Loucy (cell line): ENCODE results near the gene WDR11.

Experiments used
- H2AFZ ChIP-seq: fragments of 200-600 bp; sonication (generic); 2 replicates; pipeline ENCODE4 v1.6.0; 2016; ENCODE audit warnings: antibody characterized with exemption, mild to moderate bottlenecking, low read length, moderate library complexity
- H3F3A ChIP-seq: fragments of 200-600 bp; 2 replicates; pipeline ENCODE4 v1.6.0; 2016; ENCODE audit warnings: antibody characterized with exemption, low read depth, mild to moderate bottlenecking
- H3K27me3 ChIP-seq: fragments of 200-600 bp; sonication (generic); 2 replicates; pipeline ENCODE4 v1.6.1; 2014; ENCODE audit warnings: low read length, mild to moderate bottlenecking; ENCODE audit not compliant: insufficient read depth, poor library complexity, severe bottlenecking
- H3K36me3 ChIP-seq: fragments of 200-600 bp; sonication (generic); 2 replicates; pipeline ENCODE4 v1.6.1; 2016; ENCODE audit warnings: low read length; ENCODE audit not compliant: insufficient read depth
- H3K4me1 ChIP-seq: fragments of 200-600 bp; sonication (generic); 2 replicates; pipeline ENCODE4 v1.5.1; 2014; ENCODE audit warnings: low read length, mild to moderate bottlenecking; ENCODE audit not compliant: insufficient read depth, poor library complexity, severe bottlenecking
- H3K4me2 ChIP-seq: fragments of 200-600 bp; sonication (generic); 2 replicates; pipeline ENCODE4 v1.6.0; 2014; ENCODE audit warnings: antibody characterized with exemption, low read length, low read depth, mild to moderate bottlenecking; ENCODE audit not compliant: poor library complexity, severe bottlenecking
- H3K4me3 ChIP-seq: fragments of 200-600 bp; sonication (generic); 2 replicates; pipeline ENCODE4 v1.5.1; 2014; ENCODE audit warnings: low read length, mild to moderate bottlenecking, mixed read lengths; ENCODE audit not compliant: poor library complexity, severe bottlenecking
- H3K79me2 ChIP-seq: fragments of 200-600 bp; sonication (generic); 2 replicates; pipeline ENCODE4 v1.6.1; 2014; ENCODE audit warnings: low read length; ENCODE audit not compliant: insufficient read depth
- H3K9ac ChIP-seq: fragments of 200-600 bp; sonication (generic); 2 replicates; pipeline ENCODE4 v1.6.0; 2014; ENCODE audit warnings: mild to moderate bottlenecking, low read depth, low read length, moderate library complexity; ENCODE audit not compliant: poor library complexity, severe bottlenecking
- H3K9me2 ChIP-seq: fragments of 200-600 bp; sonication (generic); replicated peaks from 2 replicates; pipeline ENCODE4 v1.6.1; 2016; ENCODE audit warnings: low read depth, low read length, mixed read lengths
- H3K9me3 ChIP-seq: fragments of 200-600 bp; sonication (generic); 2 replicates; pipeline ENCODE4 v1.6.1; 2014; ENCODE audit warnings: mild to moderate bottlenecking, antibody characterized with exemption, low read length, low read depth; ENCODE audit not compliant: insufficient read depth
- H4K20me1 ChIP-seq: fragments of 200-600 bp; sonication (generic); 2 replicates; pipeline ENCODE4 v1.6.0; 2014; ENCODE audit warnings: antibody characterized with exemption, low read length, mild to moderate bottlenecking; ENCODE audit not compliant: insufficient read depth, poor library complexity, severe bottlenecking
- CTCF ChIP-seq: fragments of 200-600 bp; sonication (generic); conservative IDR thresholded peaks from 2 replicates; pipeline ENCODE4 v1.5.1; 2014; ENCODE audit warnings: mild to moderate bottlenecking, antibody characterized with exemption, low read length
- EZH2phosphoT487 ChIP-seq: fragments of 200-600 bp; IDR thresholded peaks from 2 replicates; pipeline ENCODE4 v1.6.1; 2018; ENCODE audit warnings: antibody characterized with exemption, mild to moderate bottlenecking, moderate library complexity, borderline replicate concordance

The WDR11 gene

GRCh38 chr10:120949609-120950031 is 98.5 kb downstream of the WDR11 start:
- H3K36me3 ChIP-seq: no peaks in the 10 kb centered on the region
- peaks cover 5% of the 10 kb centered on the region; the same call in 1 of the 2 replicates for H3K9me3 ChIP-seq
- no peaks in the 10 kb centered on the region for H3K79me2 ChIP-seq
- no peaks in the 10 kb centered on the region for H3K9me2 ChIP-seq
- no peaks in the 10 kb centered on the region for H4K20me1 ChIP-seq
- TF ChIP-seq EZH2phosphoT487: no peak
- TF ChIP-seq CTCF: no peak
- no peaks in the 10 kb centered on the region for H3K4me1 ChIP-seq
- H3K4me2 ChIP-seq: no peak overlapping the region
- no peak overlapping the region for H3K9ac ChIP-seq
- no peaks in the 10 kb centered on the region for H3K27me3 ChIP-seq
- H2AFZ ChIP-seq: no peak overlapping the region
- no peak overlapping the region for H3K4me3 ChIP-seq
- H3F3A ChIP-seq: no peaks in the 10 kb centered on the region

GRCh38 chr10:120950051-120950561 is 98.9 kb downstream of the WDR11 start:
- Histone ChIP-seq H3K4me1 (no peaks in the 10 kb centered on the region), H3K9me2 (no peaks in the 10 kb centered on the region), H3K4me2 (no peak overlapping the region), H3F3A (no peaks in the 10 kb centered on the region), H3K4me3 (no peak overlapping the region), H3K9me3 (peaks cover 5% of the 10 kb centered on the region; the same call in 1 of the 2 replicates), H3K79me2 (no peaks in the 10 kb centered on the region), H4K20me1 (no peaks in the 10 kb centered on the region), H3K36me3 (no peaks in the 10 kb centered on the region), H2AFZ (no peak overlapping the region), H3K27me3 (no peaks in the 10 kb centered on the region), H3K9ac (no peak overlapping the region)
- TF ChIP-seq CTCF (no peak), EZH2phosphoT487 (no peak)

- Histone ChIP-seq H3K9me3 (peaks cover 5% of the 10 kb centered on the region; the same call in 1 of the 2 replicates), H3K9ac (no peak overlapping the region), H3K27me3 (no peaks in the 10 kb centered on the region), H3K36me3 (no peaks in the 10 kb centered on the region), H2AFZ (no peak overlapping the region), H3K9me2 (no peaks in the 10 kb centered on the region), H3K79me2 (no peaks in the 10 kb centered on the region), H3K4me3 (no peak overlapping the region), H3F3A (no peaks in the 10 kb centered on the region), H4K20me1 (no peaks in the 10 kb centered on the region), H3K4me1 (no peaks in the 10 kb centered on the region), H3K4me2 (no peak overlapping the region)
- TF ChIP-seq EZH2phosphoT487 (no peak), CTCF (no peak)
Observed at GRCh38 chr10:120951288-120951687, 100.1 kb downstream of the WDR11 start.
